Medulla oblongata (tissue), 1 donor: Measurements from ENCODE around the gene PCSK9.

Source experiments
- DNase-seq: peaks from one replicate; pipeline ENCODE4 v3.0.0-alpha.2; 2015; ENCODE audit errors: extremely low spot score

PCSK9 gene

GRCh38 chr1:55059302-55060132 lies 20.2 kb downstream of the PCSK9 start:
- no peak for DNase-seq

DNA sequence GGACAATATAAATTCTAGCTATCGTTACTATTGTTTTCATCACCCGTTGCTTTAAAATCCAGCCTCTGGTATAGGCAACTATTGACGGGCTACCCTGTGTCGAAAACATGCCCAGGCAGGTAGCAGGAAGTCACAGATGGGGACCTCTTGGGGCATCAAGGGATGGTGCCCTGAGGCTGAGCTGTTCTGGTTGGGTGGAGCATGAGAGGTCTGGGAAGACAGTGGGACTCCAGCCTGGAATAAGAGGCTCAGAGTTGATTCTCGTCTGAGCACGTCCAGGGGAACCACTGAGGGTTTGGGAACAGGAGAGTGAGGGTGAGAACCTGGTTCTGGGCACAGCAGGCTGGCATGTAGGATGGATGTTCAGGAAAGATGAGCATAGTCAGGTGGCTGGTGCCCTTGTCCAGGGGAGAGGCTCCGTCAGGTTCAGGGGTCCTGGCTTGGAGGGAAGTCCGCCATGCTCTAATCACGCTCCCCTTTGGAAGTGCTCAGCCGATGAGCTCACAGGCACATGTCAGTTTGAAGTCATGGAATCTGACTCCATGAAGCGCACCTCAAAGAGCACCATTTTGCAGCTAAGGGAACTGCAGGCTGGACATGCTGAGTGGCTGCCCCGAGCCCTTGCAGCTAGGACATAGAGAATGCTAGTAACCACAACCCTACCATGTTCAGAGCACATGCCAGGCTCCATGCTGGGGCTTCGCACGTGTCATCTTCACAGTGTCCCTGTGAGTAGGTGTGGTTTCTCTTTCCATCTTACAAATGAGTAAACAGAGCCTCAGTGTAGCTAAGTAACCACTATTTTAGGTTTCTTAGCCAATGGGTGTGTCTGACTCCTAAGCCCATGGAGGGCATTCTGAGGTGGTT lies 21.0 kb downstream of the PCSK9 start:
- no peak for DNase-seq

- no peak for DNase-seq
These were observed 21.8 kb downstream of the PCSK9 start for GRCh38 chr1:55061000-55061705.

DNA sequence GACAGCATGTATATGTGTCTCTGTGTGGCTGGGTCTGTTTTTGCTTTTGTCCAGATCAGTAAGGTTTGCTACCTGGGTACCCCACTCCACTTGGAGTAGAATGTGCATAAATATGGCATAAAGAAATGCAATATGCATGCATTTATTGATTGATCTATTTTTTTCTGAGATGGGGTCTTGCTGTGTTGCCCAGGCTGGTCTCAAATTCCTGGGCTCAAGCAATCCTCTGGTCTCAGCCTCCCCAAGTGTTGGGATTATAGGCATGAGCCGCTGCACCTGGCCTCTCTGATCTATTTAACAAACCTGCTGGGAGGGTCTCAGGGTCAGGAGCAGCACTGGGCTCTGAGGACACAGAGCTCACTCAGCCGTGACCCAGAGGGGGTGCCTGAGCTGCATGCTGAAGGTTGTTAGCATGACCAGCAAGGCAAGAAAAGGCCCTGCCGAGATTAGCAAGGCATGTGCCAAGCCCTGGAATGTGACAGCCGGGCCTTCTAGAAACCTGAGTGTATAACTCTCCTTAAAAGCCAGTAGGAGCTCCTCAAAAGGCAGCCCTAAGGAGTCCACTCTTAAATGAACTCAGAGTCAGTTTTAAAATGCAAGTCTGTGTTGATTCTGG lies 22.5 kb downstream of the PCSK9 start:
- DNase-seq = no peak

DNA sequence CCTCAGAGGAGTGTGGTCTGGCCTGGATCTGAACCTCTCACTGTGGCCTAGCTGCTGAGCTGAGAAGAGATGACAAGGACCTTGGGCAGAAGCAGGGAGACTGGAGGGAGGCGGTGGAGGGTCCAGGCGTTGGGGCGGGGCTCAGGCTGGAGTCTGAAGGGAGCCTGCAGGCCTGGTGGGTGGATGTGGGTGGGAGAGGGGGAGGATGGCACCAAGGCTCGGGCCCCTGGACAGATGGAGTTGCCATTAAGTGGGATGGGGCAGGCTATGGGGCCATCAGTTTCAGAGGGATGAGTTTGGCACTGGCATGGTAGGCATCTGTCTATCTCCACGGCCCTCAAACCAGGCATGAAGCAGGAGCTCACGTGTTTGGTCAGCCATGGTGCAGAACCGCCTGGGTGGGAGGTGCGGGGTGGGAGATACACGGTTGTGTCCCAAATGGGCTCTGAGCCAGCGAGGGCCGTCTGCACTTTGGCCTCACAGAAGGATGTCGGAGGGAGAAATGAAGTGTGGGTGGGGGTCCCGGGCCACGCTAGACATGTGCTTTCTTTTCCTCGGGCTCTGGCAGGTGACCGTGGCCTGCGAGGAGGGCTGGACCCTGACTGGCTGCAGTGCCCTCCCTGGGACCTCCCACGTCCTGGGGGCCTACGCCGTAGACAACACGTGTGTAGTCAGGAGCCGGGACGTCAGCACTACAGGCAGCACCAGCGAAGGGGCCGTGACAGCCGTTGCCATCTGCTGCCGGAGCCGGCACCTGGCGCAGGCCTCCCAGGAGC lies 23.6 kb downstream of the PCSK9 start:
- DNase-seq = no peak

DNA sequence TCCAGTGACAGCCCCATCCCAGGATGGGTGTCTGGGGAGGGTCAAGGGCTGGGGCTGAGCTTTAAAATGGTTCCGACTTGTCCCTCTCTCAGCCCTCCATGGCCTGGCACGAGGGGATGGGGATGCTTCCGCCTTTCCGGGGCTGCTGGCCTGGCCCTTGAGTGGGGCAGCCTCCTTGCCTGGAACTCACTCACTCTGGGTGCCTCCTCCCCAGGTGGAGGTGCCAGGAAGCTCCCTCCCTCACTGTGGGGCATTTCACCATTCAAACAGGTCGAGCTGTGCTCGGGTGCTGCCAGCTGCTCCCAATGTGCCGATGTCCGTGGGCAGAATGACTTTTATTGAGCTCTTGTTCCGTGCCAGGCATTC lies 24.2 kb downstream of the PCSK9 start:
- DNase-seq = no peak

DNA sequence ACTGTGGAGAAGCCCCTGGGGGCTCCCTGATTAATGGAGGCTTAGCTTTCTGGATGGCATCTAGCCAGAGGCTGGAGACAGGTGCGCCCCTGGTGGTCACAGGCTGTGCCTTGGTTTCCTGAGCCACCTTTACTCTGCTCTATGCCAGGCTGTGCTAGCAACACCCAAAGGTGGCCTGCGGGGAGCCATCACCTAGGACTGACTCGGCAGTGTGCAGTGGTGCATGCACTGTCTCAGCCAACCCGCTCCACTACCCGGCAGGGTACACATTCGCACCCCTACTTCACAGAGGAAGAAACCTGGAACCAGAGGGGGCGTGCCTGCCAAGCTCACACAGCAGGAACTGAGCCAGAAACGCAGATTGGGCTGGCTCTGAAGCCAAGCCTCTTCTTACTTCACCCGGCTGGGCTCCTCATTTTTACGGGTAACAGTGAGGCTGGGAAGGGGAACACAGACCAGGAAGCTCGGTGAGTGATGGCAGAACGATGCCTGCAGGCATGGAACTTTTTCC lies 24.8 kb downstream of the PCSK9 start:
- DNase-seq = no peak

GRCh38 chr1:55064861-55065263 lies 25.5 kb downstream of the PCSK9 start:
- peak; percentile 44 for DNase-seq

GRCh38 chr1:55065648-55066047 lies 26.3 kb downstream of the PCSK9 start:
- no peak for DNase-seq

DNA sequence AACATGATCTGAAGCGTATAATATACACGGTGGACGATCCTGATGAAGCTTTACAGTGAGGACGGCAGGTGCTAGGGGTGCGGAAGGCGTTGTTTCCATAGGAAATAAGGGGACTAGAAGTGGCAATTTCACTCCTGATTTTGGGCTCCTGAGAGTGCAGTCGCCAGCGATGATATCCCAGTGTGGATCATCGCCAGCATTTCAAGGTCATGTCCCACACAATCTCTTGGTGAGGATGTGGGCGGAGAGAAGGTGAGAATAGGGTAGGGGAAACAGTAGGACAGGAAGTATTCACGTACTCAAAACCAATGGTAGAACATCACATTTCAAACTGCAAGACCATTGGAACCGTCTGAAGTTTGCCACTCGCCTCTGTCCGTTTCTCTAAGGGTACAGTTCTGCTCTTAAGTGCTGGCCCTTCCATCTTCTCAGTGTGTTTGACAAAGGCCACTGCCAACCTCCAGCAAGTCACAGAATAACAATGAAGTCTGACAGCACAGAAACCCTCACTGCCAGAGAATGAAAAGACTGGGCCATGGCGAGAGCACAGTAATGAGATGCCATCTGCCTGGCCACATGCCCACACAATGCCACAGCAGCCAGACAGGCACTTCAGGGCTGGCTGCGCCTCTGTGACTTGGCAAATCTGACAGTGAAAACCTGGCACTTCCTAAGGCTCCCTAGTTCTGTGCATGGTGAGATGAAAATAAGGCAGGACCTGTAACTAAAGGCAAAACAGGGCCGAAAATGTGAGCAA lies 27.9 kb downstream of the PCSK9 start:
- peak; percentile 94 for DNase-seq

- DNase-seq = no peak
These were observed 28.6 kb downstream of the PCSK9 start for GRCh38 chr1:55067914-55068313.

DNA sequence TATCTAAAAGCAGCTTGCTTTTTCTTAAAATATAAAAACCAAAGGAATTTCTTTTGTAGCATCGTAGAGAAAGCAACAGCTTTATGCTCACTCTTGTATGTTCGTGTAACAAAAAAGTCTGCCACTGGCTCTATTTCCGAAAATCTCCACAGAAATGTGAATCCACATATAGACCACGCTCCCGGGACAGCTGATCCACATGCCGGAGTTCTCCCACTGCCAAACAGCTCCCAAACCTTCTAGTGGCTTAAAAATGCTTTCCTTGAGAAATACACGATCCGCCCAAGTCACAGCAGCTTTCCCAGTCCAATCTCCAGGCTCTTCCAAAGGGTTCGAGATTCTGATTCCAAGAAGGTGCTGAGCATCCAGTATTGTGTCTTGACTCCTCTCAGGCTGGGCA lies 29.3 kb downstream of the PCSK9 start:
- DNase-seq = no peak

DNA sequence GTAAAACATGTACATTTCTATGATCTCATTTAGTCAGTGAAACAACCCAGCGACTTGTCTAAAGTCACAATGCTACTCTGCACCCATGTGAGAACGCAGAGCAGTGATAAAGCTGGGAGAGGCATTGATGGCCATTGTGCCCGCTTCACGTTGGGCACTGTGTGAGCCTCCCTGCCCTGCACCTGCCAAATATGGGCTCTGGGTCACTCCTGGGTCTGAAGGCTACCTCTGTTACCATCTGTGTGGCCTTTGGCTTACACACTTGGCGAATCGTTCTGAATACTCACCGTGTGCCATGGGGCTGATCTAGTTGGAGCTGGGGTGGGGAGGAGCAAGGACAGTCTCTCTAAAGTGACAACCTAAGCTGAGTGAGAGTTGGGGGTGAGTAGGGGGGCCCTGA lies 29.9 kb downstream of the PCSK9 start:
- DNase-seq = no peak

DNA sequence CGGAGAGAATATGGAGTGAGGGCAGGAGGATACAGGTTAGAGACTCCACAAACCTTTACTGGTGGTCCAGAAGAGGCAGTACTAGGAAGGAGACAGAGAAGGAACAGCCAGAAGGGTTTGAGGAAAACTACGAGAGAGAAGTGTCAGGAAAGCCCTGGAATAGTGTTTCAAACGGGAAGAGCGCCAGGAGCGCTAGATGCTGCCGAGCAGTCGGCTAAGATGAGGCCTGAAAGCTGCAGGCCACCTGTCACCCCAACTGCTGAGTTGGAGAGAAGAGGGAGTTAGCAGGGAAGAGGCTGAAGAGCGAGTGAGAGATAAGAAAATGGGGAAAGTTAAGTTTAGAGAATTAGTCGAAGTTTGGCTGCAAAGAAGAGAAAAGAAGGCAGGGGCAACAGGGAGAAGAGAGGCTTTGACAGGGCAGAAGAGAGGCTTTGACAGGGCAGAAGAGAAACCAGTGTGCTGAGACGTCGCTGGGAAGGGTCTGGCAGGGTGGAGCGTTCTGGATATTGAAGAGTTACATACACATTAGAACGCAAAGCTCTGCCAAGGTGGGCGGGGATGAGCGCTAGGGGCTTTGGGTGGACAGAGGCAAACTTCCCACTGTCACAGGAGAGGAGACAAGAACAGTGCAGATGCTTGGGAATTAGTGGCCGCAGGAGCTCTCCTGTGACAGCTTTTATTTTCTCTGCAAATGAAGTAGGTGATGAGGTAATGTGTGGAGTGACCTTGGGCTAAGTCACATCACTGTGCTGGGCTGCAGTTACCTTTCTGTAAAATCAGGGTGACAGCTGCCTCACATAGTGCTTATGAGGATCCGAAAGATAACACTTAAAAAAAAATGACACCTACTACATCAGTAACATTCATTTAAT lies 31.2 kb downstream of the PCSK9 start:
- no peak for DNase-seq

DNA sequence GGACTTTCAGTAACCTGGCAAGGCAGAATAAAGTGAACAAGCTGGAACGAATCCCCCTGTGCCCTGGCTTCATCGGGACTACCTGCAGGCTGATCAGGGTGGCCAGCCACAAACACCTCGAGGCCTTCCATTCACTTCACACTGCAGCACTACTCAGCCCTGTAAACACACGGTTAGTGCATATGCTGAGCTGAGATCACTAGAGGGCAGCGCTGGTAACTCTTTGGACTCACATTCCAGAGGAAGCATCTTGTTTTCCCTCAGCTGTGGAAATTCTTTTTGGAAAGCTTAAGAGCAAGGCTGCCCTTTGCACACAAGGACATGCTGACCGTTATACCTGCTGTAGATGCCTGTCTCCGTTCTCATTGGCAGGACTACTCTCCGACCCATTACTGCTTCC lies 32.1 kb downstream of the PCSK9 start:
- no peak for DNase-seq

- no peak for DNase-seq
These were observed 34.0 kb downstream of the PCSK9 start for GRCh38 chr1:55073187-55073916.

DNA sequence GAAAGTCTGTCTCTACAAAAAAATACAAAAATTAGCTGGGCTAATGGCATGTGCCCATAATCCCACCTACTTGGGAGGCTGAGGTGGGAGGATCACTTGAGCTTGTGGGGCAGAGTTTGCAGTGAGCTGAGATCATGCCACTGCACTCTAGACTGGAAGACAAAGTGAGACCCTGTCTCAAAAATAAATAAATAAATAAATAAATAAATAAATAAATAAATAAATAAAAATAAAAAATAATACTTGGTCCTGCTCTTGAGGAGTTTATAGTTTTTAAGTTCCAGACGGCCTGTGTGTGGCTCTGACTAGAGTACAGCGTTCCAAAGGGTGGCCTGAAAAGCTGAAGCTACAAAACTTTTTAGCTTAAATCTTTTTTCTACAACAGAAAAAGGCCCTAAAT lies 35.1 kb downstream of the PCSK9 start:
- DNase-seq = no peak

GRCh38 chr1:55076356-55076755 lies 37.0 kb downstream of the PCSK9 start:
- no peak for DNase-seq

GRCh38 chr1:55078470-55078869 lies 39.1 kb downstream of the PCSK9 start:
- DNase-seq = no peak
